ENCODE data around the gene NUDT16. TPM values are rescaled to one million over a fixed set of nuclear protein-coding genes. Genes with fewer than 3 reads are reported as not detected.

NUDT16 gene
- total and polyA plus RNA-seq, 8 donors: 15.3 to 81.1 (median 24.3) TPM

DNA sequence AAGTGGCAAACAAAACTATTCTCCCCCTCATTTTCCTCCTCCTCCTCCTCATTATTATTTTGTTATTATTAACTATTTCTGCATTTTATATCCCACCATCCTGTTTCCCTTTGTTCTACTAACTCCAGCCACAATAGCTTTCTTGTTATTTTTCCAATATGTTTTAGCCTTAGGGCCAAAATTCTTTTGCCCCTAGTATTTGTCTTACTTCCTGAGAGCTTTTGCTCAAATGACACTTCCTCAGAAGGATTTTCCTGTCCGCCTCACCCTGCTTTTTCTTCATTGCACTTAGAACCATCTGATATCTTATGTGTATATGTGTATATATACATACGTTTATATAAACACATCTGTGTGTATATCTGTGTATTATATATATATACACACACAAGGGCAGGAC is 32.7 kb upstream of the NUDT16 start:
- Histone ChIP-seq H3K27ac (no peak overlapping the region), H3K4me3 (no peak overlapping the region), H3K4me1 (peaks cover 0 to 10% (median 5%) of the 10 kb centered on the region in 4 donors), H3K36me3 (no peaks in the 10 kb centered on the region), H3K27me3 (no peaks in the 10 kb centered on the region), H3K9me3 (peaks cover 0 to 2% (median under 1%) of the 10 kb centered on the region in 4 donors)
- TF ChIP-seq EP300 (IDR thresholded peaks at IDR 0.05) (no peak), POLR2A (IDR thresholded peaks at IDR 0.05) (no peak), POLR2AphosphoS5 (IDR thresholded peaks at IDR 0.05) (no peak)
- TF ChIP-seq, protein P1, sequence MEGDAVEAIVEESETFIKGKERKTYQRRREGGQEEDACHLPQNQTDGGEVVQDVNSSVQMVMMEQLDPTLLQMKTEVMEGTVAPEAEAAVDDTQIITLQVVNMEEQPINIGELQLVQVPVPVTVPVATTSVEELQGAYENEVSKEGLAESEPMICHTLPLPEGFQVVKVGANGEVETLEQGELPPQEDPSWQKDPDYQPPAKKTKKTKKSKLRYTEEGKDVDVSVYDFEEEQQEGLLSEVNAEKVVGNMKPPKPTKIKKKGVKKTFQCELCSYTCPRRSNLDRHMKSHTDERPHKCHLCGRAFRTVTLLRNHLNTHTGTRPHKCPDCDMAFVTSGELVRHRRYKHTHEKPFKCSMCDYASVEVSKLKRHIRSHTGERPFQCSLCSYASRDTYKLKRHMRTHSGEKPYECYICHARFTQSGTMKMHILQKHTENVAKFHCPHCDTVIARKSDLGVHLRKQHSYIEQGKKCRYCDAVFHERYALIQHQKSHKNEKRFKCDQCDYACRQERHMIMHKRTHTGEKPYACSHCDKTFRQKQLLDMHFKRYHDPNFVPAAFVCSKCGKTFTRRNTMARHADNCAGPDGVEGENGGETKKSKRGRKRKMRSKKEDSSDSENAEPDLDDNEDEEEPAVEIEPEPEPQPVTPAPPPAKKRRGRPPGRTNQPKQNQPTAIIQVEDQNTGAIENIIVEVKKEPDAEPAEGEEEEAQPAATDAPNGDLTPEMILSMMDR (IDR thresholded peaks at IDR 0.05): no peak
- intact Hi-C loops (cut with DNase I; ENCODE audit: low total_unique reads): no loop called here
- no peak for DNase-seq
- WGBS, 5 donors: 55 to 76% (median 69%) methylated on average over 2 of the region's 2 CpGs

DNA sequence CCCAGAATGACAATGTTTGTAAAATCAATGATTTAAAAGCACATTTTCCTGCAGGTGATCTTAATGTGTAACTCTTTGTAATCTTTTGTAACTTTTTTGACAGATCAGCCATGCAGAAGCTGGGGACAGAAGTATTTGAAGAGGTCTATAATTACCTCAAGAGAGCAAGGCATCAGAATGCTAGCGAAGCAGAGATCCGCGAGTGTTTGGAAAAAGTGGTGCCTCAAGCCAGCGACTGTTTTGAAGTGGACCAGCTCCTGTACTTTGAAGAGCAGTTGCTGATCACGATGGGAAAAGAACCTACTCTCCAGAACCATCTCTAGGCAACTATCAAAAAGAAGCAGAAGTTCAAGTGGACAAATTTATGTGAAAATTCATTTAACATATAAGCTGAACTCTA is 32.1 kb upstream of the NUDT16 start:
- Histone ChIP-seq H3K4me3 (no peak overlapping the region), H3K36me3 (no peaks in the 10 kb centered on the region), H3K27ac (no peak overlapping the region), H3K27me3 (no peaks in the 10 kb centered on the region), H3K4me1 (peaks cover 0 to 14% (median 7%) of the 10 kb centered on the region in 4 donors), H3K9me3 (no peaks in the 10 kb centered on the region)
- WGBS, 5 donors: 79 to 89% (median 80%) methylated on average over 5 of the region's 5 CpGs
- intact Hi-C loops (cut with DNase I; ENCODE audit: low total_unique reads): no loop called here
- TF ChIP-seq, protein P1 (IDR thresholded peaks at IDR 0.05): no peak
- no peak for TF ChIP-seq POLR2A (IDR thresholded peaks at IDR 0.05)
- TF ChIP-seq POLR2AphosphoS5 (IDR thresholded peaks at IDR 0.05): no peak
- no peak for TF ChIP-seq EP300 (IDR thresholded peaks at IDR 0.05)
- no peak for DNase-seq

DNA sequence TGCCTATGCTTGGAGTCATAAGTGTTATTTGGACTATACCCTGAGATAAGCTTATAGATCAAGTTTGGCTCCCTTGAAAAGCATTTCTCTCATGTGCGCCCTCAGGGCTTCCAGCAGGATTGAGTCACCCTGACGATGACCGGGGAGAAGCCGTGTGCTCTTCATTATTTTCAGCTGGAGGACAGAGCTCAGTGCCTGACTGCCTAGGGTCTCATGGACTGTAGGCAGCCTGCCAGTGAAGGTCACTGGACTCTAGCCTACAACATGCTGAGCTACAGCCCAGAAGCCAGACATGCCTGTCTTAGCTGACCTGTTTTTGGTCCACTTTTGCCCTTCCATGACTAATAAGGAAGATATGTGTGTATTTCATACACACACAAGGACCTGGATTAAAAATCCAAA is 31.6 kb upstream of the NUDT16 start:
- no peak for TF ChIP-seq POLR2A (IDR thresholded peaks at IDR 0.05)
- TF ChIP-seq, protein P1 (IDR thresholded peaks at IDR 0.05): no peak
- TF ChIP-seq EP300 (IDR thresholded peaks at IDR 0.05): no peak
- H3K27me3 ChIP-seq: no peaks in the 10 kb centered on the region
- H3K9me3 ChIP-seq: no peaks in the 10 kb centered on the region
- intact Hi-C loops (cut with DNase I; ENCODE audit: low total_unique reads): no loop called here
- peaks cover 0 to 14% (median 7%) of the 10 kb centered on the region in 4 donors for H3K4me1 ChIP-seq
- no peak for DNase-seq
- no peaks in the 10 kb centered on the region for H3K36me3 ChIP-seq
- no peak overlapping the region for H3K27ac ChIP-seq
- H3K4me3 ChIP-seq: no peak overlapping the region
- 75 to 90% (median 82%) methylated on average over 4 of the region's 4 CpGs for WGBS, 5 donors

DNA sequence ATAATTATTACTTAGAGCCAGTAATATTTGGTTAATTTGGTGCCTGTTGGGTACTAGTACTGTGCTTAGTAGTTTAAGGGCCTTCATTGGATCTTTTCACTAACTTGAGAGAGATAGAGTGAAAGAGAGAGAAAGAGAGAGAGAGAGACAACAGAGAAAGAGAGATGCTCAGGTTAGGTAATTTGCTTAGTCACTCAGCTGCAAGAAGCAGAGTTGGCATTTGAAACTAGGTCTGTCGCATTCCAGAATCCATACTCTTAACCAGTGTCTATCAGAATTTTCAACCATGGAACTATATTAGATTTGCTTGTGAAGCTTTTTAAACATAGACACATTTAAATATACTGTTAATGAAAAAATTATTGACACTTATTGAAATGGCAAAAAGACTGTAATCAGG is 31.1 kb upstream of the NUDT16 start:
- intact Hi-C loops (cut with DNase I; ENCODE audit: low total_unique reads): no loop called here
- DNase-seq: no peak
- Histone ChIP-seq H3K4me3 (no peak overlapping the region), H3K27ac (no peak overlapping the region), H3K27me3 (no peaks in the 10 kb centered on the region), H3K36me3 (no peaks in the 10 kb centered on the region), H3K4me1 (peaks cover 0 to 14% (median 7%) of the 10 kb centered on the region in 4 donors), H3K9me3 (no peaks in the 10 kb centered on the region)
- WGBS, 5 donors: 79 to 100% (median 98%) methylated on average over 1 of the region's 1 CpG
- TF ChIP-seq POLR2A (IDR thresholded peaks at IDR 0.05): no peak
- TF ChIP-seq, protein P1 (IDR thresholded peaks at IDR 0.05): no peak
- TF ChIP-seq EP300 (IDR thresholded peaks at IDR 0.05): no peak
- no peak for TF ChIP-seq POLR2AphosphoS5 (IDR thresholded peaks at IDR 0.05)
